ENCODE measurements around the gene GDAP1L1. TPM values are rescaled to one million over a fixed set of nuclear protein-coding genes. Genes with fewer than 3 reads are reported as not detected.
"Not testable (repeated sequence)": the region's sequence is repeated elsewhere in the genome, so short reads cannot be mapped to it uniquely, and the experiment has no call there.

GDAP1L1 gene
- total RNA-seq, 1 experiment from 2014 or later: 0.37 TPM

- in situ Hi-C loops (cut with HindIII; ENCODE audit: low pct_unique_long_range_greater_than_20kb, low sequenced_read_pairs): no loop called here
These were observed 35.1 kb downstream of the GDAP1L1 start for GRCh38 chr20:44282192-44282591.

GRCh38 chr20:44284032-44284431, 36.9 kb downstream of the GDAP1L1 start:
- in situ Hi-C loops (cut with HindIII; ENCODE audit: low pct_unique_long_range_greater_than_20kb, low sequenced_read_pairs): no loop called here
- DNase-seq (ENCODE audit: low read depth): no peak

More at GRCh38 chr20:44282192-44282591, 35.1 kb downstream of the GDAP1L1 start:
- DNase-seq (ENCODE audit: low read depth): no peak

DNA sequence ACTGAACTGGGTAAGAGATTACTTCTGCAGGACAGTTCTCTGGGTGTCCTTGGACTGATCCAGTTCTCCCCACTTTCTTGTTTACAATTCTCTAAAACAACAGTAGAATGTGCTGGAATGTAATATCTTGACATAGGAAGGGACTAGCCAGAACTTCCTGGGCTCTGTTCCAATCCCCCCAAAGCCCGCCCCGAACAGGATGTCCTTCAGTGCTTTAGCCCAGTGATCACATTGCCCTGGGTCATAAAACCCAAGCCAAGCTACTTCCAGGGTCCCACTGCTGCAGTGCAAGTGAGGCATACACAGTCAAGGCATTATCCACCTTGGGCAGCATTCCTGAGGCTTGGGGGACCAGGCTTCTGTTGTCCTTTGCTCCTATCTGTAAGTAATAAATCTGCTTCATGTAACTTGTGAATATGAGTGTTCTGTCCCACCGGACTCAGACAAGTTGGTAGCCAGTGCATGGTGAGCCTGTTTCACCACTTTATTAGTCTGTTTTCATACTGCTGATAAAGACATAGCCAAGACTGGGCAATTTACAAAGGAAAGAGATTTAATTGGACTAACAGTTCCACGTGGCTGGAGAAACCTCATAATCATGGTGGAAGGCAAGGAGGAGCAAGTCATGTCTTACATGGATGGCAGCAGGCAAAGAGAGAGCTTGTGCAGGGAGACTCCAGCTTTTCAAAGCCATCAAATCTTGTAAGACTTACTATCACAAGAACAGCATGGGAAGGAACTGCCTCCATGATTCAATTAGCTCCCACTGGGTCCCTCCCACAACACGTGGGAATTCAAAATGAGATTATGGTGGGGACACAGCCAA, 40.4 kb downstream of the GDAP1L1 start:
- DNase-seq (ENCODE audit: low read depth): no peak
- in situ Hi-C loops (cut with HindIII; ENCODE audit: low pct_unique_long_range_greater_than_20kb, low sequenced_read_pairs): no loop called here

DNA sequence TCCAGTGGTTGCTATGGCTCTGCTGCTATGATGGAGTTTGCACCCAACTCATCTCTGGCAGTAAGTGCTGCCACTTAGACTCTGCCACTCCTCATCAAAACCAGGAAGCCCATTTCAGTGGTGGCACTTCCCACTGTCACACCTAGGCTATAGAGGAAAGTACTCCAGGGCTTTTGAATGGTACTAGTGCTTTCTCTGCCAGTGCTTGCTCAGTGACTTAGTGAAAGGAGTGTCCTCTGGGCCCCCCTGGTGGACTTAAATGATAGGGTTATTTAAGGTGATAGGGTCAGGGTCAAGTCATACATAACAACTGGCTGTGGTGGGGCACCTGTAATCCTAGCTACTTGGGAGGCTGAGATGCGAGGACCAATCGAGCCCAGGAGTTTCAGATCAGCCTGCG, 41.1 kb downstream of the GDAP1L1 start:
- in situ Hi-C loops (cut with HindIII; ENCODE audit: low pct_unique_long_range_greater_than_20kb, low sequenced_read_pairs): no loop called here
- no peak for DNase-seq (ENCODE audit: low read depth)

GRCh38 chr20:44291754-44292153, 44.6 kb downstream of the GDAP1L1 start:
- no peak for DNase-seq (ENCODE audit: low read depth)
- in situ Hi-C loops (cut with HindIII; ENCODE audit: low pct_unique_long_range_greater_than_20kb, low sequenced_read_pairs): no loop called here

GRCh38 chr20:44296011-44296410, 48.9 kb downstream of the GDAP1L1 start:
- DNase-seq (ENCODE audit: low read depth): no peak
- in situ Hi-C loops (cut with HindIII; ENCODE audit: low pct_unique_long_range_greater_than_20kb, low sequenced_read_pairs): no loop called here

DNA sequence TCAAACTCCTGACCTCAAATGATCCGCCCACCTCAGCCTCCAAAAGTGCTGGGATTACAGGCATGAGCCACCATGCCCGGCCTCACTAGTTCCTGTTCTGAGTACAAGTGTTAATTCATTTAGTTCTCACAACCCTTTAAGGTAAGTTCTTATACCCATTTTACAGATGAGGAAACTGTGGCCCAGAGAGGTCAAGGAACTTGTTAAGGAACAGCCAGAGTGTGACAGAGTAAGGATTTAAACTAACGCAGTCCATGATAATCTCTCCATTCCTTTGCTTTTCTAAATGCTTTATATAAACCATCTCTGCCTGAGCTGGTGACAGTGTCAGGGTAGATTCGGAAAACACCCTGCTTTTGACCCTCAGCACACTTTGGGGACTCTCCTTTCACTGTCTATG, 50.6 kb downstream of the GDAP1L1 start:
- DNase-seq (ENCODE audit: low read depth): no peak
- in situ Hi-C loops (cut with HindIII; ENCODE audit: low pct_unique_long_range_greater_than_20kb, low sequenced_read_pairs): no loop called here

DNA sequence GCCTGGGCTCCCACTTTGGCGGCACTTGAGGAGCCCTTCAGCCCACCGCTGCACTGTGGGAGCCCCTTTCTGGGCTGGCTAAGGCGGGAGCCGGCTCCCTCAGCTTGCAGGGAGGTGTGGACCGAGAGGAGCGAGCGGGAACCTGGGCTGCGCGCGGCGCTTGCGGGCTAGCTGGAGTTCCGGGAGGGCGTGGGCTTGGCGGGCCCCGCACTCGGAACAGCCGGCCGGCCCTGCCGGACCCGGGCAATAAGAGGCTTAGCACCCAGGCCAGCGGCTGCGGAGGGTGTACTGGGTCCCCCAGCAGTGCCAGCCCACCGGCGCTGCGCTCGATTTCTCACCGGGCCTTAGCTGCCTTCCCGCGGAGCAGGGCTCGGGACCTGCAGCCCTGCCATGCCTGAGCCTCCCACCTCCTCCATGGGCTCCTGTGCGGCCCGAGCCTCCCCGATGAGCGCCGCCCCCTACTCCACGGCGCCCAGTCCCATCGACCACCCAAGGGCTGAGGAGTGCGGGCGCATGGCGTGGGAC, 52.0 kb downstream of the GDAP1L1 start:
- in situ Hi-C loops (cut with HindIII; ENCODE audit: low pct_unique_long_range_greater_than_20kb, low sequenced_read_pairs); DNase-seq (ENCODE audit: low read depth): not testable (repeated sequence)

DNA sequence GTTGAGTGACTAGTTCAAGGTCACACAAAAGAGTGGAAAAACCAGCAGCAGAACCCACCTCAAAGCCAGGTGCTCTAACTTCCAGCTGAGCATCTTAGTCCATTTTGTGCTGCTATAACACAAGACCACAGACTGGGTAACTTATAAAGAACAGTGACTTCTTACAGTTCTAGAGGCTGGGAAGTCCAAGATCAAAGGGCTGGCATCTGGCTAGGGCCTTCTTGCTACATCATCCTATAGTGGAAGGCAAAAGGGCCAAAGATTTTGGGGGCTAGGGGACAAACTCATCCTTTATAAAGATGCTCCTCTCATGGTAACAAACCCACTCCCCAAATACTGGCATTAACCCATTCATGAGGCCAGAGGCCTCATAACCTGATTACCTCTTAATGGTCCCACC, 54.2 kb downstream of the GDAP1L1 start:
- in situ Hi-C loops (cut with HindIII; ENCODE audit: low pct_unique_long_range_greater_than_20kb, low sequenced_read_pairs): no loop called here
- no peak for DNase-seq (ENCODE audit: low read depth)

- no peak for DNase-seq (ENCODE audit: low read depth)
- in situ Hi-C loops (cut with HindIII; ENCODE audit: low pct_unique_long_range_greater_than_20kb, low sequenced_read_pairs): no loop called here
These were observed 55.0 kb downstream of the GDAP1L1 start for GRCh38 chr20:44302026-44302669.

DNA sequence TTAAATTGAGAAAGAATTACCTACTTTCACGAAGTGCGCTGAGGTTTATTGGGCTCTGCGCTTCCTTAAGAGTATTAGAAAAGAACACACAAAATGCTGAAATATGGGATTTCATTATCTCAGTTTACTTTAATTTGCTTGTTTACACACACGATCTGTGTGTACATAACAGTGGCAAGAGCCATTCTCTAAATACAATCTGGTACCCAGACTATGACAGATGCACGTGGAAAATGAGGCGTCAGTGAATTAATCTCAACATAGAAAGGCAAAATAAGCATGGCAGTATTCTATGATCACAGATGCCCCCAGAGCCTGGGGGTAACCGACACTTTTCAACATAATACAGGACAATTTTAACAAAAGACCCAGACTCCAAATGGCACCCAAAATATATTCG, 55.6 kb downstream of the GDAP1L1 start:
- no peak for DNase-seq (ENCODE audit: low read depth)
- in situ Hi-C loops (cut with HindIII; ENCODE audit: low pct_unique_long_range_greater_than_20kb, low sequenced_read_pairs): no loop called here

- in situ Hi-C loops (cut with HindIII; ENCODE audit: low pct_unique_long_range_greater_than_20kb, low sequenced_read_pairs): no loop called here
- no peak for DNase-seq (ENCODE audit: low read depth)
These were observed 57.3 kb downstream of the GDAP1L1 start for GRCh38 chr20:44304383-44304782.

- in situ Hi-C loops (cut with HindIII; ENCODE audit: low pct_unique_long_range_greater_than_20kb, low sequenced_read_pairs): no loop called here
- no peak for DNase-seq (ENCODE audit: low read depth)
These were observed 59.8 kb downstream of the GDAP1L1 start for GRCh38 chr20:44306927-44307326.

GRCh38 chr20:44309763-44310663, 62.9 kb downstream of the GDAP1L1 start:
- in situ Hi-C loops (cut with HindIII; ENCODE audit: low pct_unique_long_range_greater_than_20kb, low sequenced_read_pairs): no loop called here
- peak; percentile 35 for DNase-seq (ENCODE audit: low read depth)

DNA sequence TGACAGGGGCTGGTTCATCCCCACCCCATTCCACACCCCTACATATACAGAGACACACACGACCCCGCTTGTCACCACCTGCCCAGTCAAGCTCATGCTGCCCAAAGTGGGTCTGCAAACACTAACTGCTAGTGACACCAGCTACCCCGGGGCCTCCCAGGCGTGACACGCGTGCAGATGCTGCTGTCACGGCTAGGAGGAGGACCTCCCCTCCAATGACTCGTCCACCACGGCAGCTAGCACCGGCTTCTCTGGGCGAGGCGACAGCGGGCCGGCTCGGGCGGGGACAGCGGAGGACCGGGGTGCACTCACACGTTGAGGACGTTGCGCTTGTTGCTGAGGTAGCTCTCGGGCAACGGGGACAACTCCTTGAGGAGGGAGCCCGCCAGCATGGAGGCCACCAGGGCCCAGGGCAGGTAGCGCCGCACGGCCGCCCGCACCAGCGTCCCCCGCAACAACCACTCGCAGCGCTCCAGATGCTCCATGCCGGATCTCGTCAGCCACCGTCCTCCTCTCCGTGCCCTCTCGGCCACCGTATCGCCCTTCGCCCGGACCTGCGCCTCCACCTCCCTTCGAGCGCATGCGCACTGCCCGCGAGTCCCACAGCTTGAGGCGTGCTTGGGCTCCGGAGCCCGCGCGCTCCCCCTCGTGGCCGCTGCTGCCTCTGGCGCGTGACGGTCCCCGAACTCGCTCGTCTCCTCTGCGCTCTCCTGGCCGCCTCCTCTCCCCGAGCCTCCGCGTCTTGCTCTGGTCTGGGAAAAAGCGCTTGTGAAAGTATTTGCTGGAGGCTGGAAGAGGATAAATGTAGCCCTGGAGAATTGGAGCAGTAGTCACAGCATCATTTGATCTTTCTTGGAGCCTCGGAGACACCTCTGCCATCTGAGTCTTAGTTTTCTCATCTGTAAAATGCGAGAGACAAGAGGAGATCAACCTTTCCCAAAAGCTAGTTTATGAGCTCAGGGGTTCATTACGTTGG, 63.8 kb downstream of the GDAP1L1 start, which contains the start of gene FITM2:
Gene FITM2, minus strand, starts transcription at position 539 of the 976 bp plus-strand sequence. Its CDS starts 54 bp downstream, at position 485.
- in situ Hi-C loops (cut with HindIII; ENCODE audit: low pct_unique_long_range_greater_than_20kb, low sequenced_read_pairs): no loop called here

DNA sequence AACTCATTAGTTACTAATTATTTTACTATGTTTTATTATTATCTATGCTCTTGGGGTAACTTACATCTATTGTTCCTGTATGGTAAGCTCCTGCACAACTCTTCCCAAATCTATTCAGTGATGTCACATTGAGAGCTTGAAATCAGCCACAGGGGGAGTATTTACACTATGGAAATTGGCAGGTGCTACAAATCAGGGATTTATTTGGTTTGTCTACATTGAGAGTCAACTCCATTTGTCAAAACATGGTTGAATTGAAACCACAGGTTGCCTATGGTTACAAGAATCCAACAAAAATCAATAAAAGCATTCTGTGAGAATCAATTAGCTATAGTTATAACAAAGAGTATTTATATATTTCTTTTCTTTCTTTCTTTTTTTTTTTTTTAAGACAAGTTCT, 67.8 kb downstream of the GDAP1L1 start:
- in situ Hi-C loops (cut with HindIII; ENCODE audit: low pct_unique_long_range_greater_than_20kb, low sequenced_read_pairs): no loop called here
- no peak for DNase-seq (ENCODE audit: low read depth)

More for the DNA sequence above, 63.8 kb downstream of the GDAP1L1 start, which contains the start of gene FITM2:
- DNase-seq (ENCODE audit: low read depth): peak; percentile 96

- in situ Hi-C loops (cut with HindIII; ENCODE audit: low pct_unique_long_range_greater_than_20kb, low sequenced_read_pairs): no loop called here
- DNase-seq (ENCODE audit: low read depth): no peak
These were observed 72.8 kb downstream of the GDAP1L1 start for GRCh38 chr20:44319839-44320422.

Data from Caki2 (cell line).